Tibial nerve (tissue), 4 donors: ENCODE data around the gene IPO13.

ENCODE experiments used
- CTCF ChIP-seq, 5 experiments: fragments of 200-600 bp in 3 of 5; fragments of 450-650 bp in 2 of 5; sonication (generic) in 3 of 5; IDR thresholded peaks; one replicate each; pipeline ENCODE4 v1.5.1; 2016 to 2019; ENCODE audit warnings: antibody characterized with exemption in 5 of 5, mild to moderate bottlenecking in 3 of 5, moderate library complexity in 2 of 5
- EP300 ChIP-seq, 2 donors: sonication (generic); formaldehyde crosslinking; IDR thresholded peaks; one replicate each; pipeline ENCODE4 v1.6.1; 2017; ENCODE audit warnings: antibody characterized with exemption in 2 of 2, mild to moderate bottlenecking in 1 of 2
- POLR2A ChIP-seq, 2 donors: fragments of 450-650 bp; IDR thresholded peaks; one replicate each; pipeline ENCODE4 v1.6.1; 2017; ENCODE audit warnings: antibody characterized with exemption in 2 of 2, mild to moderate bottlenecking in 2 of 2, moderate library complexity in 2 of 2

DNA sequence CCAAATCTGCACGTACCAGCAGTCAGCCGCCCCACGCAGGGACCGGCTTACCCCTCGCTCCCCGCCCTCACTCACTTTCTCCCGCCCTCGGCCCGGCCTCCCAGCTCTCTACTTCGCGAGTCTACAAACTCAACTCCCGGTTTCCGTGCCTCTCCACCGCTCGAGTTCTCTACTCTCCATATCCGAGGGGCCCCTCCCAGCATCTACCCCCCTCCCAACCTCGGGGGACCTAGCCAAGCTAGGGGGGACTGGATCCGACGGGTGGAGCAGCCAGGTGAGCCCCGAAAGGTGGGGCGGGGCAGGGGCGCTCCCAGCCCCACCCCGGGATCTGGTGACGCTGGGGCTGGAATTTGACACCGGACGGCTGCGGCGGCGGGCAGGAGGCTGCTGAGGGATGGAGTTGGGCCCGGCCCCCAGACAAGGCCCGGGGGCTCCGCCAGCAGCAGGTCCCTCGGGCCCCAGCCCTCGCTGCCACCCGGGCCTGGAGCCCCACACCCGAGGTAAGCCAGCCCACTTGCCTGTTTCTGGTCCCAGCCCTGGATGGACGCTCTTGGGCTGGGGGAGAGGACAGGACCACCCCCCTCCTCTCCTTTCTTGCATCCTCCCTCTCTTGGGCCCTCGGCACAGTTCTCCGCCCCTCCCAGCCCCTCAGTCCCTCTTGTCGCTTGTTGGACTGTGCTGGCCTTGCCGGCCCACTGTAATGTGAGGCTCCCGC lies 13.2 kb upstream of the IPO13 start, which contains the start of gene ARTN:
- TF ChIP-seq CTCF (IDR thresholded peaks at IDR 0.05) (no peak), POLR2A (IDR thresholded peaks at IDR 0.05) (no peak), EP300 (IDR thresholded peaks at IDR 0.05) (no peak)
